NCI-H2196 treated with DMSO at 0.1 percent for 48 hours (cell line): ENCODE results near the gene IP6K3.

Experiments
- DNase-seq: peaks from one replicate; lab custom pipeline; 2025; ENCODE audit not compliant: unreplicated experiment; lab: John Stamatoyannopoulos, UW

The IP6K3 gene

DNA sequence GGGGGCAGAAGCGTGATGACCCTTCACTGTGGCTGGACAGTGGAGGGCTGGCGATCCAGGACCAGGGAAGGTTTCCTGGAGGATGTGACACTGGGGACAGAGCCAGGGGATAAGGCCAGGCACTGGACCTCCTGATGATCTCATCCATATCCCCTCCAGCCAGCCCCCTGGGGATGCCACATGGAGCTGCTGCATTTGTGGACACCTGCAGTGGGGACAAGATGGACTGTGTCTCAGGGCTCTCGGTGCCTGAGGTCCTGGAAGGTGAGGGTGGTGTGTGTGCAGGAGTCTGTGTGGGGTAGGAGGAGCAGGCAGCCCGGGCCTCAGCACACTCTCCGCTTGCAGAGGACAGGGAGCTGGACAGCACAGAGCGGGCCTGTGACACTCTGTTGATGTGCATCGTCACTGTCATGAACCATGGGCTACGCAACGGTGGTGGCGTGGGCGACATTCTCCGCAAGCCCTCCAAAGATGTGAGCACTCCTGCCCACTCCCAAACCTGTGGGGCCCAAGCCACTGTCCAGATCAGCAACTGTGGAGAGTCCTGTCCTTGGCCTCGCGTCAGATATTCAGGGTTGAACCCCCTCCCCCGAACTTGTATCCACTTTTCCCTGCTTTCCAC lies 55.1 kb downstream of the IP6K3 start:
- DNase-seq = no peak

- no peak for DNase-seq
These were observed 55.9 kb downstream of the IP6K3 start for GRCh38 chr6:33690766-33691165.

- no peak for DNase-seq
These were observed 56.8 kb downstream of the IP6K3 start for GRCh38 chr6:33689879-33690278.

- DNase-seq = no peak
These were observed 57.6 kb downstream of the IP6K3 start for GRCh38 chr6:33689148-33689494.

DNA sequence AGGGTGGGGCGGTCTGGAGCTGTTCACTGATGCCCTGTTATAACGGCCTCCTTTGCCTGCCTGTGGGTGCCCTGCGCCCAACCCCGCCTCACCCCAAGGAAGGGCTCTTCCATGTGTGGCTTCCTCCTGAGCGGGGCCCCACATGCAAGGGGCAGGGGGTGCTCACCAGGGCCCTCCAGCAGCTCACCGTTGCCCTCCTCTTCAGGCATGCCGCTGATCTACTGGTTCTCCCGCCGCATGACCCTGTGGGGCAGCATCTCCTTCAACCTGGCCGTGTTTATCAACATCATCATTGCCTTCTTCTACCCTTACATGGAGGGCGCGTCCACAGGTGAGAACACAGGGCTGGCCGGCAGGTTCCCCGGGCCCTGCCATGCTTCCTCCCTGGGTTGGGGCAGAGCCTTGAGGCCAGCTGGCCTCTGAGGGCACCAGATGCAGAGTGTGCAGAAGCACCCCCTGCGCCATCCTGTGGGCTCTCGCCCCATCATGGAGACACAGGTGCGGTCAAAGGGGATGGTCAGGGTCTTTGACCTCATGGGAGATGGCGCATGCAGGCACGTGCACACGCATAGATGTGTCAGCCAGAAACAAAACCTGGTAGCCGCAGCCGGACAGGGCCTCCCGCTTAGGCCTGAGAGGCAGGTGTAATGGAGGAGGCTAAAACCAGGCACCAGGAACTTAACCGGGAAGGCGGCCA lies 58.1 kb downstream of the IP6K3 start:
- no peak for DNase-seq

DNA sequence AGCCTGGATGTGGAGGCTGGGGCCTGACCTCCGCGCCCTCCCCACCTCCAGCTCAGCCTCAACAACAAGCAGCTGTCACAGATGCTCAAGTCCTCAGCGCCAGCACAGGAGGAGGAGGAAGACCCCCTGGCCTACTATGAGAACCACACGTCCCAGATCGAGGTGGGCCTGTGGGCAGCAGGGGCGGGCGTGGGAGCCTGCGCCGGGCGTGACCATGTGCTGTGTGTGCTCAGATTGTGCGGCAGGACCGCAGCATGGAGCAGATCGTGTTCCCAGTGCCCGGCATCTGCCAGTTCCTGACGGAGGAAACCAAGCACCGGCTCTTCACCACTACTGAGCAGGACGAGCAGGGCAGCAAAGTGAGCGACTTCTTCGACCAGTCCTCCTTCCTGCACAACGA lies 58.7 kb downstream of the IP6K3 start:
- DNase-seq = no peak

DNA sequence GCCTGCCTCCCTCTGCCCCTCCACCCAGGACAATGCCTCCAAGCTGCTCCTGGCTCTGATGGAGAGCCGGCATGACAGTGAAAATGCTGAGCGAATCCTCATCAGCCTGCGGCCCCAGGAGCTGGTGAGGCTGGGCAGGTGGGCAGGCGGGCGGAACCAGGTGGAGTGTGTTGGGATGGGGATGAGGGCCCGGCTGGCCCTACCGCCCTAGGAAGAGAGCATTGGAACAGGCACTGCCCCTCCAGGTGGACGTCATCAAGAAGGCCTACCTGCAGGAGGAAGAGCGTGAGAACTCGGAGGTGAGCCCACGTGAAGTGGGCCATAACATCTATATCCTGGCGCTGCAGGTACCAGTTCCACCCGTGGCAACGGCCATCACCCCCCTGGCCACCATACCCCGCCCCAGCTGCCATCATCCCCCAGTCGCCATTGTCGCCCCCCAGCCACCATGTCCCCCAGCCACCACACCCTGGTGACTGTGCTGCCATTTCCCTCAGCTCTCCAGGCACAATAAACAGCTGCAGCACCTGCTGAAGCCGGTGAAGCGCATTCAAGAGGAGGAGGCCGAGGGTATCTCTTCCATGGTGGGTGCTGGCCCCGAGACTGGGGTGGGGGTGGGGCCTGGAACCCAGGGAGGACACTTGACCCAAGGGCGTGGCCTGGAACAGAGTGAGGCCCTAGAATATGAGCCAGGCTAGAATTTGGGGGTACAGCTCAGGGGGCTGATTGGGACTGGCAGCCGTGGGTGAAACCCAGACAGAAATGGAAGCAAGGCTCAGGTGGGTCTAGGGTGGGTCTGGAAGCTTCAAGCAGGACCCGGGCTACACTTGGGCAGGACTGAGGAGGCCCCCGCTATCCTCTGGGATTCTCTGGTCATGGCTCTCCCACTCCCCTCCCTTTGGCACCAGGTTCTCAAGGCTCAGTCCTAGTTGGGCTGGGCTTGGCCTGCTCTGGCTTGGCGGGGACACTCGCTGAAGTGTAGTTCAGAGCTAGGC lies 59.4 kb downstream of the IP6K3 start:
- no peak for DNase-seq

DNA sequence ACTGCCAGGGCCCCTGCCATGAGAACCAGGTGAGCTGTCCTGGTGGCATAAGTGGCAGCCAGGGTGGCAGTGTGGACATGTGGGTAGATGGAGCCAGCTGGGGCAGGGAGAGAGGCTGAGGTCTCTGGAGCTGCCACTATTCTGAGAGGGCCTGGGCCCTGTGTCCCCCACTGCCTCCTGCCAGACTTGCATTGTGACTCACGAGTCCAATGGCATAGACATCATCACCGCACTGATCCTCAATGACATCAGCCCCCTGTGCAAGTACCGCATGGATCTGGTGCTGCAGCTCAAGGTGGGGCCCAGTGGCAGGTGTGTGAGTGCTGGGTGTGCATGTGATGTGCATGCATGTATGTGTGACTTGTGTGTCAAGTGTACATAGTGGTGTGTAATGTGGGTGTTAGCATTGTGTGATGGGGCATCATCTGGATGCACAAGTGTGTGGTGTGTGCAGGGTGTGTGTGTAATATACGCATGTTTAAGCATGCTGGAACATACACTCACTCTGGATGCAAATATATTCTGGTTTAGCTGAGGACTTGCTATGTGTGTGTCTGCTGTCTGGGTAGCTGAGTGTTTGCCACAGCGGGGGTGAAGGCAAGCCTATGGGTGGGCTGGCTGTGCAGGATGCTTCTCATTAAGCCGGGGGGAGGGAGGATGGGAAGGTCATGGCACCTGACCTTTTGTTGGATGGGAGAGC lies 60.3 kb downstream of the IP6K3 start:
- DNase-seq = no peak

- no peak for DNase-seq
These were observed 61.1 kb downstream of the IP6K3 start for GRCh38 chr6:33685411-33686224.

GRCh38 chr6:33684983-33685382 lies 61.7 kb downstream of the IP6K3 start:
- no peak for DNase-seq

DNA sequence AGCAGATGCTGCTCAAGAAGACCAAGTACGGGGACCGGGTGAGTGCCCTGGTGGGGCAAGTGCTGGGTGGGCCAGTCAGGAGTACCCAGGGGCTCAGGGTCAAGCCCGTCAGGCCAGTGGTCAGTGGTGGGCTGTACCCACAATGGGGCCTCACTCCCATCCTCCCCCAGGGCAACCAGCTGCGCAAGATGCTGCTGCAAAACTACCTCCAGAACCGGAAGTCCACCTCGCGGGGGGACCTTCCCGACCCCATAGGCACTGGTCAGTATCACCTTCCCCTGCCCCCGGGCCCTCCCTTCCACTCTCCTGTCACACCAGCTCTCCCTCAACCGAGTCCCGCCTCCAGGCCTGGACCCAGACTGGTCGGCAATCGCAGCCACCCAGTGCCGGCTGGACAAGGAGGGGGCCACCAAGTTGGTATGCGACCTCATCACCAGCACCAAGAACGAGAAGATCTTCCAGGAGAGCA lies 62.2 kb downstream of the IP6K3 start:
- DNase-seq = no peak

DNA sequence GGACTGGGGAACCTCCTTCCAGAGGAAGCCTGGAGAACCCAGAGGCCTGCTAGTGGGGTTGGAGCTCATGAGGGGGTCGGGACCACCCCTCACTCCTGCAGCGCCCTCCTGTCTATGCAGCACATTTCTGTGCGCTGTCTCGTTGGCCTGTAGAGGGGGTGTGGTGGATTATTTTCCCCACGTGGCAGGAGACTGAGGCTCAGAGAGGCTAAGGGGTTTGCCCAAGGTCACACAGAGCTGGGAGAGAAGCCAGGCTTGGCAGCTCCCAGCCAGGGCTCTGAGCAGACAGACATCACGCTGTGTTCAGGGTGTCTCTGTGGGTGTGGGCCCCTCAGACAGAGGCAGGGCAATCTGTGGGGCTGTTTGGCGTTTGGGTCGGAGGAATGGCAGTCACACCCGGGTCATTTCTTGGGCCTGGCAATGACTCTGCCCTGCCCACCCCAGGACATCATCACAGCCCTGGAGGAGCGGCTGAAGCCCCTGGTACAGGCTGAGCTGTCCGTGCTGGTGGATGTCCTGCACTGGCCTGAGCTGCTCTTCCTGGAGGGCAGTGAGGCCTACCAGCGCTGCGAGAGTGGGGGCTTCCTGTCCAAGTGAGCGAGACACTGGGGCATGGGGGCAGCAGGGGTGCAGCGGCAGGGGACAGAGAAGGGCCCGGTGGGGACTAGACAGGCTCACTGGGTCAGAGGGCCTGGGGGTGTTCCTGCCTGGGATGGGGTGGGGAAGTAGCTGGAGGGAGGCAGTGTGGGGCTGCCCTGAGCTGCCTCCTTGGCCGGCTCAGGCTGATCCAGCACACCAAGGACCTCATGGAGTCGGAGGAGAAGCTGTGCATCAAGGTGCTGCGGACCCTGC lies 62.9 kb downstream of the IP6K3 start:
- no peak for DNase-seq

- no peak for DNase-seq
These were observed 63.6 kb downstream of the IP6K3 start for GRCh38 chr6:33683051-33683571.

- no peak for DNase-seq
These were observed 64.4 kb downstream of the IP6K3 start for GRCh38 chr6:33682341-33682740.

DNA sequence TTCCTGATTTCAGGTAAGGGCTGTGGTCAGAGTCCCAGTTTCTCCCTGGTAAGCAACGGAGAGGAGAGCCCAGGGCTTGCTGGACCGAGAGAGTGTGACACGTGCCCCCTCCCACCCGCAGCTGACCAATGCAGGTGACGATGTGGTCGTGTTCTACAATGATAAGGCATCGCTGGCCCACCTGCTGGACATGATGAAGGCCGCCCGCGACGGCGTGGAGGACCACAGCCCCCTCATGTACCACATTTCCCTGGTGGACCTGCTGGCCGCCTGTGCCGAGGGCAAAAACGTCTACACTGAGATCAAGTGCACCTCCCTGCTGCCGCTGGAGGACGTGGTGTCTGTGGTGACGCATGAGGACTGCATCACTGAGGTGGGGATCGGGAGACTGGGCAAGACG lies 66.9 kb downstream of the IP6K3 start:
- DNase-seq = no peak

GRCh38 chr6:33678932-33679490 lies 67.7 kb downstream of the IP6K3 start:
- DNase-seq = no peak

DNA sequence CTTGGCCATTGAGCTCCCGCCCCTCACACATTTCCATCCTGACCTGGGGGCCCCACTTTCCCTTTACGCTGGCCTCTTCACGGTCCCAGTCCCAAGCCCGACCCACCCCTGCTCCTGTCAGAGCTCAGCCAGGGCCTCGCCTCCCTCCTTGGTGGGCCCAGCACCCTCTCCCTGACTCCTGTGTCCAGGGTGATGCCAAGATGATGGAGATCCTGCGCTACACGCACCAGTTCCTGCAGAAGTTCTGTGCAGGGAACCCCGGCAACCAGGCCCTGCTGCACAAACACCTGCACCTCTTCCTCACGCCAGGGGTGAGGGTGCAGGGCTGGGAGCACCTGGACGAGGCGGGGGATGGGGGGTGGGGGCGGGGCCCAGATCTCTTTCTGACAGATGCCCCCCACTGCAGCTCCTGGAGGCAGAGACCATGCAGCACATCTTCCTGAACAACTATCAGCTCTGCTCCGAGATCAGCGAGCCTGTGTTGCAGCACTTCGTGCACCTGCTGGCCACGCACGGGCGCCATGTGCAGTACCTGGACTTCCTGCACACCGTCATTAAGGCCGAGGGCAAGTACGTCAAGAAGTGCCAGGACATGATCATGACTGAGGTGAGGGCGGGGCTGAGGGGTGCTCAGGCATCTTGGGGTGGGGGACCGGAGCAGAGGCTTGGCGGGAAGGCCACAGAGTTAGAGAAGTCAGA lies 68.3 kb downstream of the IP6K3 start:
- no peak for DNase-seq

DNA sequence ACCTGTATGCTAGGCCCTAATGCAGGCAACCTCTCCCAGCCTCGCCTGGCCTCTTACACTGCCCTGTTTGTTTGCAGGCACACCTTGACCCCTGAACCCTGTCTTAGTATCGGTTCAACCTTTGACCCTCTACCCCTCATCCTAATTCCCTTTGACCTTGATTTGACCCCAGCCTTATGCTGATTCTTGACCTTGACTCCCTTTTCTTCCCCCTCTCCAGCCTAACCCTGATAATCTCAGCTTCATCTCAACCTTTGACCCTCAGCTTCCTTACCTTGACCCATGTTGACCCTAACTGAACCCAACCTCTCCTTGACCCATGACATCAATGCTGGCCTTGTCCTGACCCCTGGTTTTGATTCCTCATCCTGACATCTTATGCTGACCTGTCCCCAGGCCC lies 69.0 kb downstream of the IP6K3 start:
- DNase-seq = no peak
